Mesenchymal stem cell (in vitro differentiated cells and primary cell): ENCODE measurements around the gene HERC4.
A peak's percentile ranks its signal among the peaks of the same experiment; 100 is the strongest.

ENCODE experiments used
- DNase-seq: peaks from one replicate; pipeline ENCODE4 v3.0.0-alpha.2; 2013
- H2AFZ ChIP-seq: one replicate; pipeline ENCODE4 v1.6.1; 2013; ENCODE audit warnings: low read depth, mild to moderate bottlenecking, control low read depth, inconsistent platforms, low read length, moderate library complexity
- H2AK5ac ChIP-seq: 2 replicates; pipeline ENCODE4 v1.6.1; 2013; ENCODE audit warnings: low read length, moderate library complexity, mild to moderate bottlenecking, inconsistent platforms; ENCODE audit not compliant: severe bottlenecking
- H2BK120ac ChIP-seq: one replicate; pipeline ENCODE4 v1.6.1; 2013; ENCODE audit warnings: low read depth, mild to moderate bottlenecking, inconsistent platforms, low read length, moderate library complexity
- H2BK12ac ChIP-seq, 2 experiments: one replicate each; pipeline ENCODE4 v1.6.1; 2013; ENCODE audit warnings: inconsistent platforms in 2 of 2, low read length in 2 of 2, mild to moderate bottlenecking in 2 of 2, moderate library complexity in 2 of 2, control low read depth in 1 of 2
- H2BK15ac ChIP-seq: one replicate; pipeline ENCODE4 v1.6.1; 2013; ENCODE audit warnings: mild to moderate bottlenecking, low read depth, inconsistent platforms; ENCODE audit not compliant: poor library complexity, severe bottlenecking
- H2BK5ac ChIP-seq: 2 replicates; pipeline ENCODE4 v1.6.1; 2013; ENCODE audit warnings: low read depth, mild to moderate bottlenecking, low read length, control low read depth, inconsistent platforms; ENCODE audit not compliant: poor library complexity, severe bottlenecking
- H3K14ac ChIP-seq, 2 experiments: one replicate each; pipeline ENCODE4 v1.6.1; 2013; ENCODE audit warnings: inconsistent platforms in 2 of 2, low read length in 2 of 2, control low read depth in 1 of 2, mild to moderate bottlenecking in 1 of 2, moderate library complexity in 1 of 2
- H3K18ac ChIP-seq, 2 experiments: one replicate each; pipeline ENCODE4 v1.6.1; 2013; ENCODE audit warnings: inconsistent platforms in 2 of 2, low read length in 2 of 2, control low read depth in 1 of 2, low read depth in 1 of 2, mild to moderate bottlenecking in 1 of 2
- H3K23ac ChIP-seq, 2 experiments: one replicate each; pipeline ENCODE4 v1.6.1; 2013; ENCODE audit warnings: inconsistent platforms in 2 of 2, low read length in 2 of 2, mild to moderate bottlenecking in 2 of 2, moderate library complexity in 2 of 2, control low read depth in 1 of 2
- H3K27ac ChIP-seq: 2 replicates; pipeline ENCODE4 v1.5.1; 2013; ENCODE audit warnings: mild to moderate bottlenecking, moderate library complexity, low read length, control low read depth, inconsistent platforms; ENCODE audit not compliant: poor library complexity, severe bottlenecking
- H3K27me3 ChIP-seq, 2 experiments: 2 replicates each; pipeline versions ENCODE4 v1.6.1 to v1.7.0; 2013; ENCODE audit warnings: low read length in 2 of 2, mild to moderate bottlenecking in 2 of 2, moderate library complexity in 2 of 2, control low read depth in 1 of 2, inconsistent platforms in 1 of 2; ENCODE audit not compliant: control insufficient read depth in 1 of 2, insufficient read depth in 1 of 2
- H3K36me3 ChIP-seq, 2 experiments: 2 replicates each; pipeline versions ENCODE4 v1.6.1 to v1.7.0; 2013; ENCODE audit warnings: low read length in 2 of 2, control low read depth in 1 of 2, inconsistent platforms in 1 of 2, low read depth in 1 of 2, mild to moderate bottlenecking in 1 of 2; ENCODE audit not compliant: insufficient read depth in 2 of 2, control insufficient read depth in 1 of 2
- H3K4ac ChIP-seq, 2 experiments: one replicate each; pipeline ENCODE4 v1.6.1; 2013; ENCODE audit warnings: inconsistent platforms in 2 of 2, low read length in 2 of 2, mild to moderate bottlenecking in 2 of 2, moderate library complexity in 2 of 2, control low read depth in 1 of 2, low read depth in 1 of 2
- H3K4me1 ChIP-seq: 2 replicates; pipeline ENCODE4 v1.6.1; 2013; ENCODE audit warnings: low read depth, low read length, control low read depth; ENCODE audit not compliant: control insufficient read depth, insufficient read depth
- H3K4me2 ChIP-seq: 2 replicates; pipeline ENCODE4 v1.6.1; 2013; ENCODE audit warnings: low read length, mild to moderate bottlenecking, inconsistent platforms; ENCODE audit not compliant: poor library complexity, severe bottlenecking
- H3K4me3 ChIP-seq, 2 experiments: 2 replicates each; pipeline versions ENCODE4 v1.5.1 to v1.7.0; 2013; ENCODE audit warnings: low read length in 2 of 2, mild to moderate bottlenecking in 2 of 2, control low read depth in 1 of 2, low read depth in 1 of 2; ENCODE audit not compliant: insufficient read depth in 1 of 2
- H3K79me1 ChIP-seq: replicated peaks from 2 replicates; pipeline ENCODE4 v1.6.1; 2013; ENCODE audit warnings: mild to moderate bottlenecking, control low read depth, low read length, inconsistent platforms; ENCODE audit not compliant: poor library complexity, severe bottlenecking
- H3K9ac ChIP-seq: 2 replicates; pipeline ENCODE4 v1.7.0; 2013; ENCODE audit warnings: mild to moderate bottlenecking, low read length, moderate library complexity
- H3K9me3 ChIP-seq: 2 replicates; pipeline ENCODE4 v1.7.0; 2013; ENCODE audit warnings: mild to moderate bottlenecking, low read length; ENCODE audit not compliant: control insufficient read depth
- H4K8ac ChIP-seq: one replicate; pipeline ENCODE4 v1.6.1; 2013; ENCODE audit warnings: inconsistent platforms, mild to moderate bottlenecking, low read length, moderate library complexity
- H4K91ac ChIP-seq: one replicate; pipeline ENCODE4 v1.6.1; 2013; ENCODE audit warnings: mild to moderate bottlenecking, low read length, inconsistent platforms
- WGBS: methylation state at CpG from one replicate; pipeline ENCODE4 v1.1.7; 2013; ENCODE audit warnings: mixed read lengths; 5-methylcytosine and 5-hydroxymethylcytosine counted together

The HERC4 gene

GRCh38 chr10:68110027-68110426, 34.9 kb upstream of the HERC4 start:
- Histone ChIP-seq H2AFZ (no peak overlapping the region), H2BK120ac (no peak overlapping the region), H3K79me1 (no peaks in the 10 kb centered on the region), H3K4ac (no peak overlapping the region), H4K91ac (no peak overlapping the region), H3K4me1 (peaks cover 6% of the 10 kb centered on the region), H2BK15ac (no peak overlapping the region), H3K36me3 (no peaks in the 10 kb centered on the region), H3K4me2 (no peak overlapping the region), H3K23ac (no peak overlapping the region), H2BK12ac (no peak overlapping the region), H3K9me3 (no peaks in the 10 kb centered on the region), H3K18ac (no peak overlapping the region), H3K14ac (no peak overlapping the region), H4K8ac (no peak overlapping the region), H2AK5ac (no peak overlapping the region), H3K9ac (no peak overlapping the region), H3K4me3 (no peak overlapping the region), H3K27me3 (no peaks in the 10 kb centered on the region), H3K27ac (no peak overlapping the region), H2BK5ac (no peak overlapping the region)
- WGBS = 100% methylated on average over 1 of the region's 2 CpGs
- DNase-seq = peak; percentile 25

GRCh38 chr10:68109331-68109730, 34.2 kb upstream of the HERC4 start, which contains the start of gene MYPN:
MYPN (plus strand) TSS chr10:68109488; CDS start chr10:68121439, 11,951 bp downstream.
- Histone ChIP-seq H3K27ac (no peak within 1 kb of the TSS), H3K79me1 (no peaks in the 10 kb centered on the region), H2BK120ac (no peak within 1 kb of the TSS), H4K8ac (no peak within 1 kb of the TSS), H3K9me3 (no peaks in the 10 kb centered on the region), H3K4me3 (no peak within 1 kb of the TSS), H2BK5ac (no peak within 1 kb of the TSS), H2AK5ac (peak within 1 kb of the TSS; percentile 26), H2AFZ (no peak within 1 kb of the TSS), H3K27me3 (no peaks in the 10 kb centered on the region), H2BK15ac (no peak within 1 kb of the TSS), H3K9ac (no peak within 1 kb of the TSS), H3K4me1 (peaks cover 6% of the 10 kb centered on the region), H3K4ac (no peak within 1 kb of the TSS), H3K4me2 (no peak within 1 kb of the TSS), H3K23ac (no peak within 1 kb of the TSS), H3K18ac (no peak within 1 kb of the TSS), H3K14ac (no peak within 1 kb of the TSS), H2BK12ac (no peak within 1 kb of the TSS), H3K36me3 (no peaks in the 10 kb centered on the region), H4K91ac (no peak within 1 kb of the TSS)
- DNase-seq = no peak
- 93% methylated on average over 1 of the region's 3 CpGs for WGBS

GRCh38 chr10:68108653-68109052, 33.6 kb upstream of the HERC4 start:
- Histone ChIP-seq H2BK12ac (no peak overlapping the region), H3K36me3 (no peaks in the 10 kb centered on the region), H3K9ac (no peak overlapping the region), H3K79me1 (no peaks in the 10 kb centered on the region), H4K8ac (no peak overlapping the region), H3K4me1 (peaks cover 6% of the 10 kb centered on the region), H3K4me3 (no peak overlapping the region), H2BK15ac (no peak overlapping the region), H3K4ac (no peak overlapping the region), H3K23ac (no peak overlapping the region), H3K9me3 (no peaks in the 10 kb centered on the region), H2BK120ac (no peak overlapping the region), H3K18ac (no peak overlapping the region), H2AFZ (no peak overlapping the region), H2BK5ac (no peak overlapping the region), H3K14ac (no peak overlapping the region), H2AK5ac (peak overlapping the region; percentile 16), H4K91ac (no peak overlapping the region), H3K27ac (no peak overlapping the region), H3K4me2 (no peak overlapping the region), H3K27me3 (no peaks in the 10 kb centered on the region)
- DNase-seq = no peak
- 96% methylated on average over 11 of the region's 11 CpGs for WGBS

DNA sequence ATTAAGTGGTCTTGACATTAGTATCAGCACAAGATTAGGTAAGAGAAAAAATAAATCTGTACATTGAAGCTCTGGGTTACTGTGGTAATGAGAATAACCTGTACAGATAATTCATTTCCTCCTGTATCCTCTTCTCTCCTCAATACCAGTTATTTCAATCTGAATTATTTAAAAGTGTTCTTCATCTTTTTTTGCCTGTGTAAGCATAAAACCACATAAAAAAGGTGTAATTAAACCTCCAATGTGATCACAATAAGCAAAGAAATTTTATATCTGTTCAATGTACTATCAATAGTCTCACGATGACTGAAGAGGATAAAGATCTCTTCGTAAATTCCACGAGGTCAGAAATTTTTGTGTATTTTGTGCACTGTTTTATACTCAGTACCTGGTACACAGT, 33.0 kb upstream of the HERC4 start:
- no peak overlapping the region for H4K91ac ChIP-seq
- no peak overlapping the region for H3K4me2 ChIP-seq
- DNase-seq = no peak
- H3K18ac ChIP-seq = no peak overlapping the region
- no peak overlapping the region for H3K9ac ChIP-seq
- WGBS = 83% methylated on average over 2 of the region's 3 CpGs
- H3K27me3 ChIP-seq = no peaks in the 10 kb centered on the region
- no peaks in the 10 kb centered on the region for H3K79me1 ChIP-seq
- no peaks in the 10 kb centered on the region for H3K36me3 ChIP-seq
- H3K9me3 ChIP-seq = no peaks in the 10 kb centered on the region
- H2AK5ac ChIP-seq = no peak overlapping the region
- H3K23ac ChIP-seq = no peak overlapping the region
- H2BK120ac ChIP-seq = no peak overlapping the region
- H2BK5ac ChIP-seq = no peak overlapping the region
- no peak overlapping the region for H3K4me3 ChIP-seq
- H3K14ac ChIP-seq = no peak overlapping the region
- H3K4me1 ChIP-seq = peaks cover 3% of the 10 kb centered on the region
- no peak overlapping the region for H4K8ac ChIP-seq
- no peak overlapping the region for H3K27ac ChIP-seq
- no peak overlapping the region for H2BK15ac ChIP-seq
- H2BK12ac ChIP-seq = no peak overlapping the region
- H3K4ac ChIP-seq = no peak overlapping the region
- H2AFZ ChIP-seq = no peak overlapping the region
